Endothelial cell (in vitro differentiated cells): ENCODE data around the gene CHRNG. TPM values are rescaled to one million over a fixed set of nuclear protein-coding genes. Genes with fewer than 3 reads are reported as not detected.

ENCODE experiments used
- DNase-seq: peaks from one replicate; pipeline ENCODE4 v3.0.0; 2021; ENCODE audit warnings: low spot score
- H3K27ac Mint-ChIP-seq: one replicate; pipeline ENCODE4 v1.8.0; 2021; ENCODE audit warnings: mixed read lengths, inconsistent platforms; ENCODE audit not compliant: unreplicated experiment
- H3K27me3 Mint-ChIP-seq: one replicate; pipeline ENCODE4 v1.8.0; 2021; ENCODE audit warnings: mild to moderate bottlenecking, moderate library complexity, mixed read lengths, inconsistent platforms; ENCODE audit not compliant: unreplicated experiment
- H3K36me3 Mint-ChIP-seq: one replicate; pipeline ENCODE4 v1.8.0; 2021; ENCODE audit warnings: mild to moderate bottlenecking, low read depth, mixed read lengths, inconsistent platforms; ENCODE audit not compliant: unreplicated experiment
- H3K4me1 Mint-ChIP-seq: one replicate; pipeline ENCODE4 v1.8.0; 2021; ENCODE audit warnings: mild to moderate bottlenecking, mixed read lengths, inconsistent platforms; ENCODE audit not compliant: unreplicated experiment
- H3K4me3 Mint-ChIP-seq: one replicate; pipeline ENCODE4 v1.8.0; 2021; ENCODE audit warnings: mild to moderate bottlenecking, mixed read lengths, inconsistent platforms; ENCODE audit not compliant: unreplicated experiment
- H3K9me3 Mint-ChIP-seq: one replicate; pipeline ENCODE4 v1.8.0; 2021; ENCODE audit warnings: mixed read lengths, inconsistent platforms; ENCODE audit not compliant: unreplicated experiment
- CTCF ChIP-seq: fragments of 200-600 bp; sonication (generic); IDR thresholded peaks from one replicate; pipeline ENCODE4 v1.5.0; 2021; ENCODE audit warnings: antibody characterized with exemption; ENCODE audit not compliant: unreplicated experiment
- total RNA-seq: library from RNA; stranded (reverse); fragmentation: NEBNext Ultra II Directional; extraction: Animal tissue kit (Norgen Biotek cat#: 25700); gene quantifications from one replicate; pipeline ENCODE4 v1.2.1, GENCODE V29; 2021; ENCODE audit not compliant: unreplicated experiment

CHRNG gene
- total RNA-seq, 1 donor from 2014 or later = not detected

DNA sequence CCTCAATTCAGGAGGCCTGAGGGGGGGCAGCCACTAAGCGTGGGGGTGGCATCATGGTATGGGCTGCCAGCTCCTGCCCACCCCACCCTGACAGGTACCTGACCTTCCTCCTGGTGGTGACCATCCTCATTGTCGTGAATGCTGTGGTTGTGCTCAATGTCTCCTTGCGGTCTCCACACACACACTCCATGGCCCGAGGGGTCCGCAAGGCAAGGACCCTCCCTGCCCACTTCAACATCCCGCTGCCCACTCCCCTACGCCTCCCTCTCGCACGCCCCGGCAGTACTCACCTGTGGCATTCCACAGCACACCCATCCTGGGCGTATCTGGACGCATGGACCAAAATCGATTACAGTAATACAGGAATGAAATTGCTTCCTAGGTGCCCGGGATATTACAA, 4.0 kb downstream of the CHRNG start:
- Mint-ChIP-seq H3K27ac (no peak overlapping the region), H3K36me3 (peaks cover 20% of the 10 kb centered on the region), H3K9me3 (no peaks in the 10 kb centered on the region), H3K27me3 (peaks cover 6% of the 10 kb centered on the region), H3K4me3 (no peak overlapping the region), H3K4me1 (peaks cover under 1% of the 10 kb centered on the region)
- no peak for TF ChIP-seq CTCF
- no peak for DNase-seq

GRCh38 chr2:232543928-232544631, 4.6 kb downstream of the CHRNG start:
- no peak overlapping the region for H3K4me3 Mint-ChIP-seq
- no peak for TF ChIP-seq CTCF
- H3K27me3 Mint-ChIP-seq = peaks cover 6% of the 10 kb centered on the region
- H3K27ac Mint-ChIP-seq = no peak overlapping the region
- no peaks in the 10 kb centered on the region for H3K9me3 Mint-ChIP-seq
- no peaks in the 10 kb centered on the region for H3K4me1 Mint-ChIP-seq
- DNase-seq = no peak
- peaks cover 26% of the 10 kb centered on the region for H3K36me3 Mint-ChIP-seq

DNA sequence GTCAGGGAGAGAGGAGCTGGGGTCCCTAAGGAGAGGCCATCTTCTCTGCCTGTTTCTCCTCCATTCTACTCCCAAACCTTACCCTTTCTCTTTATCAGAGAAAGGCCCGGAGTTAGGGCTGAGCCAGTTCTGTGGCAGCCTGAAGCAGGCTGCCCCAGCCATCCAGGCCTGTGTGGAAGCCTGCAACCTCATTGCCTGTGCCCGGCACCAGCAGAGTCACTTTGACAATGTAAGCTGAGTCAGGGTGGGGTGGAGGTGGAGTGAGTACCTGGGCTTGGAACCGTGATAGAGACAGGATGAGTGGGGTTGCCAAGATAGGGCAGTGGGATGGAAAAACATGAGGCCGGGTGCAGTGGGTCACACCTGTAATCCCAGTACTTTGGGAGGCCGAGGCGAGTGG, 5.2 kb downstream of the CHRNG start:
- Mint-ChIP-seq H3K4me1 (peaks cover 2% of the 10 kb centered on the region), H3K4me3 (no peak overlapping the region), H3K27ac (no peak overlapping the region)

DNA sequence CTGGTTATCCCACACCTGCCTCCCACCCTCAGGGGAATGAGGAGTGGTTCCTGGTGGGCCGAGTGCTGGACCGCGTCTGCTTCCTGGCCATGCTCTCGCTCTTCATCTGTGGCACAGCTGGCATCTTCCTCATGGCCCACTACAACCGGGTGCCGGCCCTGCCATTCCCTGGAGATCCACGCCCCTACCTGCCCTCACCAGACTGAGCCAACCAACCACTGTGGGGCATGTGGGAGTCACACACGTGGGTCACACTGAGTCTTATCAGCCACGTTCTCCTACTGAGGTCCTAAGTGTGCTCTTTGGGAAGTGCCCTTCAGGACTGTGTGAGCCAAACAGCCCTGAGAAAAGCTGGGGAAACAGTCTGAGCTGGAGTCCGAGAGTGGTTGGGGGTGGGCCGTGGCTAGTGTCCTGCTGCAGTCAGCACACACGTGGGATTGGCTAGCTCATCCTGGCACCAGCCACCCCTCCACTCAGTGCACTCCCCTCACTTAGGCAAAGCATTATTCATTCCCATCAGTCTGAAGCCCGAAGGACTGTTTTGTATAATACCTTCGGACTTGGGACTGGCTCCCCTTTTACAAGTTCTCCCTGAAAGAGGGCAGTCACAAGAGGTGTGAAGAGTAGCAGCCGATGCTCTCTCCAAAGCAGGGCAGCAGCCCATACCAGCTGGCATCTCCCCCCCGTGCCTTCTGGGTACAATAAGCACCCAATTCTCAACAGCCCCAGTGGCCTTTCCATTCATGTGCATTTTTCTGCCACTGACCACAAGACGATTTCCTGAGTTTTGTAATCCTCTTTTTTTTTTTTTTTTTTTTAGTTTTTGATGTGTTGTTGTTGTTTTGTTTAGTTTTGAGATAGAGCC, 6.3 kb downstream of the CHRNG start:
- no peaks in the 10 kb centered on the region for H3K9me3 Mint-ChIP-seq
- no peak overlapping the region for H3K27ac Mint-ChIP-seq
- H3K4me1 Mint-ChIP-seq = peaks cover 7% of the 10 kb centered on the region
- peaks cover 5% of the 10 kb centered on the region for H3K27me3 Mint-ChIP-seq
- no peak overlapping the region for H3K4me3 Mint-ChIP-seq
- DNase-seq = no peak
- peaks cover 32% of the 10 kb centered on the region for H3K36me3 Mint-ChIP-seq
- no peak for TF ChIP-seq CTCF

More for the DNA sequence above, 5.2 kb downstream of the CHRNG start:
- H3K27me3 Mint-ChIP-seq = peaks cover 5% of the 10 kb centered on the region
- no peak for TF ChIP-seq CTCF
- DNase-seq = no peak
- peaks cover 28% of the 10 kb centered on the region for H3K36me3 Mint-ChIP-seq
- no peaks in the 10 kb centered on the region for H3K9me3 Mint-ChIP-seq

DNA sequence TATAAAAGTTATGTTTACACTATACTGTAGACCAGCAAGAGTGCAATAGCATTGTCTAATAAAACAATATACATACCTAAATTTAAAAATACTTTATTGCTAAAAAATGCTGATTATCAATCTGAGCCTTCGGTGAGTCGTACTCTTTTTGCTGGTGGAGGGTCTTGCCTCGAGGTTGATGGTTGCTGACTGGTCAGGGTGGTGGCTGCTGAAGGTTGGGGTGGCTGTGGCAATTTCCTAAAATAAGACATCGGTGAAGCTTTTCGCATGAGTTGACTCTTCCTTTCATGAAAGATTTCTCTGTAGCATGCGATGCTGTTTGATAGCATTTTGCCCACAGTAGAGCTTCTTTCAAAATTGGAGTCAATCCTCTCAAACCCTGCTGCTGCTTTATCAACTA, 8.5 kb downstream of the CHRNG start:
- H3K27ac Mint-ChIP-seq = no peak overlapping the region

More for the DNA sequence above, 8.5 kb downstream of the CHRNG start:
- no peak for TF ChIP-seq CTCF
- Mint-ChIP-seq H3K36me3 (peaks cover 37% of the 10 kb centered on the region), H3K9me3 (no peaks in the 10 kb centered on the region), H3K4me1 (peaks cover 17% of the 10 kb centered on the region), H3K27me3 (peaks cover 8% of the 10 kb centered on the region), H3K4me3 (no peak overlapping the region)
- no peak for DNase-seq
